Natural killer cell (primary cell): Measurements from ENCODE around the gene NYNRIN. TPM values are rescaled to one million over a fixed set of nuclear protein-coding genes. Genes with fewer than 3 reads are reported as not detected.
"Not testable (repeated sequence)": the region's sequence is repeated elsewhere in the genome, so short reads cannot be mapped to it uniquely, and the experiment has no call there.

Experiments
- ATAC-seq, 3 donors: fragments of 150-1000 bp in 2 of 3; fragments of 200-7000 bp in 1 of 3; cut with Tn5 transposase; 1 replicate in 1 of 3; 2 replicates in 2 of 3; pipeline ENCODE4 v1.10.0; 2021; ENCODE audit warnings: mild to moderate bottlenecking in 2 of 3, moderate library complexity in 2 of 3
- DNase-seq, 2 donors: peaks; one replicate each; pipeline versions ENCODE4 v3.0.0 to v3.0.0-alpha.2; 2013 to 2021; ENCODE audit warnings: mixed read lengths in 1 of 2
- H3K27ac ChIP-seq: one replicate; pipeline ENCODE4 v1.5.1; 2013; ENCODE audit warnings: mild to moderate bottlenecking, low read length
- H3K27me3 ChIP-seq: one replicate; pipeline ENCODE4 v1.6.1; 2013; ENCODE audit warnings: low read length; ENCODE audit not compliant: control insufficient read depth, insufficient read depth
- H3K36me3 ChIP-seq: one replicate; pipeline ENCODE4 v1.6.1; 2013; ENCODE audit warnings: low read length; ENCODE audit not compliant: control insufficient read depth, insufficient read depth
- H3K4me1 ChIP-seq: one replicate; pipeline ENCODE4 v1.6.1; 2013; ENCODE audit warnings: low read length; ENCODE audit not compliant: control insufficient read depth, insufficient read depth
- H3K4me3 ChIP-seq: one replicate; pipeline ENCODE4 v1.5.1; 2013; ENCODE audit warnings: low read length
- H3K9me3 ChIP-seq: one replicate; pipeline ENCODE4 v1.6.1; 2013; ENCODE audit warnings: low read length; ENCODE audit not compliant: control insufficient read depth, insufficient read depth
- H3K27ac Mint-ChIP-seq, 2 donors: one replicate each; pipeline ENCODE4 v1.8.0; 2022; ENCODE audit warnings: mild to moderate bottlenecking in 2 of 2, mixed read lengths in 2 of 2, moderate library complexity in 1 of 2
- H3K27me3 Mint-ChIP-seq, 2 donors: one replicate each; pipeline ENCODE4 v1.8.0; 2022; ENCODE audit warnings: low read depth in 2 of 2, mixed read lengths in 2 of 2
- H3K36me3 Mint-ChIP-seq: one replicate; pipeline ENCODE4 v1.8.0; 2022; ENCODE audit warnings: mixed read lengths
- H3K4me1 Mint-ChIP-seq, 2 donors: one replicate each; pipeline ENCODE4 v1.8.0; 2022; ENCODE audit warnings: mixed read lengths in 2 of 2
- H3K4me3 Mint-ChIP-seq: one replicate; pipeline ENCODE4 v1.8.0; 2022; ENCODE audit warnings: mild to moderate bottlenecking, moderate library complexity, mixed read lengths
- H3K9me3 Mint-ChIP-seq, 2 donors: one replicate each; pipeline ENCODE4 v1.8.0; 2022; ENCODE audit warnings: mixed read lengths in 2 of 2
- CTCF ChIP-seq: fragments of 200-600 bp; IDR thresholded peaks from one replicate; pipeline ENCODE4 v1.8.0; 2022; ENCODE audit warnings: antibody characterized with exemption
- WGBS: methylation state at CpG from one replicate; pipeline ENCODE4 v1.1.7; 2013; ENCODE audit warnings: missing lambda C conversion rate; ENCODE audit not compliant: insufficient coverage; 5-methylcytosine and 5-hydroxymethylcytosine counted together
- intact Hi-C: fragments of 100-400 bp; cut with micrococcal nuclease; formaldehyde crosslinking; loops from one replicate; pipeline ENCODE4 v1.14.2; 2022
- total RNA-seq, 4 donors: library from RNA; stranded (reverse); fragments of 120-200 nt in 1 of 4; gene quantifications; one replicate each; pipeline versions ENCODE4 v1.2.3 to v1.2.4, GENCODE V29; 2013 to 2022

NYNRIN gene
- total RNA-seq, 3 donors from 2014 or later (not counting 1 experiment from before 2014, with no cell fraction given) = 0.23 to 0.53 (median 0.42) TPM

- intact Hi-C loops = no loop called here
Measured at GRCh38 chr14:24382064-24382371, 16.8 kb upstream of the NYNRIN start.

GRCh38 chr14:24384169-24384568 lies 14.6 kb upstream of the NYNRIN start:
- ATAC-seq (no peak), DNase-seq (no peak)
- Histone ChIP-seq H3K36me3 (no peaks in the 10 kb centered on the region), H3K27ac (no peak overlapping the region), H3K27me3 (no peaks in the 10 kb centered on the region), H3K4me3 (no peak overlapping the region), H3K4me1 (no peaks in the 10 kb centered on the region), H3K9me3 (no peaks in the 10 kb centered on the region)
- Mint-ChIP-seq H3K4me3 (no peak overlapping the region), H3K4me1 (no peaks in the 10 kb centered on the region), H3K27me3 (peaks cover 19 to 24% of the 10 kb centered on the region in 2 donors), H3K9me3 (no peaks in the 10 kb centered on the region), H3K36me3 (no peaks in the 10 kb centered on the region), H3K27ac (no peak overlapping the region)
- intact Hi-C loops = no loop called here
- 89% methylated on average over 4 of the region's 4 CpGs for WGBS
- TF ChIP-seq CTCF = no peak

More at GRCh38 chr14:24382064-24382371, 16.8 kb upstream of the NYNRIN start:
- Histone ChIP-seq H3K9me3 (no peaks in the 10 kb centered on the region), H3K27me3 (no peaks in the 10 kb centered on the region), H3K4me1 (no peaks in the 10 kb centered on the region), H3K27ac (no peak overlapping the region), H3K36me3 (no peaks in the 10 kb centered on the region), H3K4me3 (no peak overlapping the region)
- Mint-ChIP-seq H3K4me1 (no peaks in the 10 kb centered on the region), H3K9me3 (no peaks in the 10 kb centered on the region), H3K4me3 (no peak overlapping the region), H3K36me3 (no peaks in the 10 kb centered on the region), H3K27me3 (peaks cover 12 to 16% of the 10 kb centered on the region in 2 donors), H3K27ac (no peak overlapping the region)
- no peak for TF ChIP-seq CTCF
- DNase-seq (no peak), ATAC-seq (no peak)
- WGBS = 90% methylated on average over 4 of the region's 4 CpGs

GRCh38 chr14:24385524-24385923 lies 13.3 kb upstream of the NYNRIN start:
- Histone ChIP-seq H3K9me3 (no peaks in the 10 kb centered on the region), H3K4me3 (no peak overlapping the region), H3K36me3 (no peaks in the 10 kb centered on the region), H3K27ac (no peak overlapping the region), H3K4me1 (no peaks in the 10 kb centered on the region), H3K27me3 (no peaks in the 10 kb centered on the region)
- TF ChIP-seq CTCF = no peak
- no peak for DNase-seq
- ATAC-seq = no peak
- no peaks in the 10 kb centered on the region for H3K4me1 Mint-ChIP-seq
- H3K36me3 Mint-ChIP-seq = no peaks in the 10 kb centered on the region
- H3K9me3 Mint-ChIP-seq = no peaks in the 10 kb centered on the region
- peaks cover 24 to 30% of the 10 kb centered on the region in 2 donors for H3K27me3 Mint-ChIP-seq
- WGBS = 84% methylated on average over 4 of the region's 4 CpGs
- no peak overlapping the region for H3K27ac Mint-ChIP-seq
- no peak overlapping the region for H3K4me3 Mint-ChIP-seq
- intact Hi-C loops = no loop called here

GRCh38 chr14:24387009-24387345 lies 11.8 kb upstream of the NYNRIN start:
- H3K27ac Mint-ChIP-seq = no peak overlapping the region
- no peaks in the 10 kb centered on the region for H3K9me3 Mint-ChIP-seq
- no peak for TF ChIP-seq CTCF
- Histone ChIP-seq H3K9me3 (no peaks in the 10 kb centered on the region), H3K4me3 (no peak overlapping the region), H3K27ac (no peak overlapping the region), H3K4me1 (no peaks in the 10 kb centered on the region), H3K36me3 (no peaks in the 10 kb centered on the region), H3K27me3 (no peaks in the 10 kb centered on the region)
- DNase-seq = no peak
- WGBS = 100% methylated on average over 1 of the region's 2 CpGs
- peaks cover 31 to 33% of the 10 kb centered on the region in 2 donors for H3K27me3 Mint-ChIP-seq
- intact Hi-C loops = no loop called here
- ATAC-seq = no peak
- H3K4me1 Mint-ChIP-seq = no peaks in the 10 kb centered on the region
- no peaks in the 10 kb centered on the region for H3K36me3 Mint-ChIP-seq
- H3K4me3 Mint-ChIP-seq = no peak overlapping the region

- ATAC-seq, H3K4me3 ChIP-seq, DNase-seq, H3K27ac Mint-ChIP-seq, H3K27me3 ChIP-seq, intact Hi-C loops, H3K9me3 ChIP-seq, H3K4me1 Mint-ChIP-seq, H3K4me3 Mint-ChIP-seq, H3K27ac ChIP-seq, H3K4me1 ChIP-seq, H3K9me3 Mint-ChIP-seq, H3K36me3 ChIP-seq, H3K36me3 Mint-ChIP-seq: not testable (repeated sequence)
- WGBS = 89% methylated on average over 5 of the region's 5 CpGs
- peaks cover 35 to 38% of the 10 kb centered on the region in 2 donors for H3K27me3 Mint-ChIP-seq
Measured at GRCh38 chr14:24387579-24387978, 11.2 kb upstream of the NYNRIN start.
